DOHH2 (cell line): Measurements from ENCODE around the gene CCDC177.

Experiments
- H3F3A ChIP-seq: fragments of 200-600 bp; sonication (generic), shearing (Covaris generic); 2 replicates; pipeline ENCODE4 v1.6.0; 2016; ENCODE audit warnings: antibody characterized with exemption, mild to moderate bottlenecking; ENCODE audit not compliant: control insufficient read depth, insufficient read depth
- H3K27ac ChIP-seq: fragments of 200-600 bp; sonication (generic); 2 replicates; pipeline ENCODE4 v1.5.1; 2014; ENCODE audit warnings: low read depth, mild to moderate bottlenecking, low read length, moderate library complexity
- H3K27me3 ChIP-seq: fragments of 200-600 bp; sonication (generic); 2 replicates; pipeline ENCODE4 v1.6.1; 2014; ENCODE audit warnings: mild to moderate bottlenecking, low read length, mixed read lengths; ENCODE audit not compliant: control insufficient read depth
- H3K36me3 ChIP-seq: fragments of 200-600 bp; sonication (generic); 2 replicates; pipeline ENCODE4 v1.6.1; 2014; ENCODE audit warnings: mild to moderate bottlenecking, low read length, moderate library complexity, mixed read lengths; ENCODE audit not compliant: control insufficient read depth
- H3K4me1 ChIP-seq: fragments of 200-600 bp; sonication (generic); 2 replicates; pipeline ENCODE4 v1.6.1; 2014; ENCODE audit warnings: mild to moderate bottlenecking, low read length, mixed read lengths; ENCODE audit not compliant: control insufficient read depth
- H3K4me2 ChIP-seq: fragments of 200-600 bp; sonication (generic); 2 replicates; pipeline ENCODE4 v1.6.0; 2014; ENCODE audit warnings: mild to moderate bottlenecking, low read length, moderate library complexity
- H3K4me3 ChIP-seq: fragments of 200-600 bp; sonication (generic); 2 replicates; pipeline ENCODE4 v1.5.1; 2014; ENCODE audit warnings: mild to moderate bottlenecking, low read length, mixed read lengths
- H3K79me2 ChIP-seq: fragments of 200-600 bp; sonication (generic); 2 replicates; pipeline ENCODE4 v1.6.1; 2014; ENCODE audit warnings: mild to moderate bottlenecking, low read length, mixed read lengths; ENCODE audit not compliant: control insufficient read depth
- H3K9me2 ChIP-seq: fragments of 200-600 bp; sonication (generic); replicated peaks from 2 replicates; pipeline ENCODE4 v1.6.1; 2014; ENCODE audit warnings: mild to moderate bottlenecking, low read length, mixed read lengths; ENCODE audit not compliant: control insufficient read depth
- H3K9me3 ChIP-seq: fragments of 200-600 bp; sonication (generic); 2 replicates; pipeline ENCODE4 v1.6.1; 2014; ENCODE audit warnings: antibody characterized with exemption, low read length, mixed read lengths; ENCODE audit not compliant: control insufficient read depth, insufficient read depth
- H4K20me1 ChIP-seq: fragments of 200-600 bp; sonication (generic); 2 replicates; pipeline ENCODE4 v1.6.0; 2014; ENCODE audit warnings: low read depth, mild to moderate bottlenecking, antibody characterized with exemption, low read length, moderate library complexity; ENCODE audit not compliant: control insufficient read depth, insufficient read depth
- CTCF ChIP-seq: fragments of 200-600 bp; sonication (generic); IDR thresholded peaks from one replicate; pipeline ENCODE4 v1.5.1; 2014; ENCODE audit warnings: antibody characterized with exemption, mild to moderate bottlenecking, low read depth, low read length; ENCODE audit not compliant: poor library complexity, severe bottlenecking
- EZH2phosphoT487 ChIP-seq: fragments of 200-600 bp; sonication (generic); IDR thresholded peaks from 2 replicates; pipeline ENCODE4 v1.6.1; 2017; ENCODE audit warnings: borderline replicate concordance, mild to moderate bottlenecking, antibody characterized with exemption, low read length, moderate library complexity, mixed read lengths

CCDC177 gene

GRCh38 chr14:69540654-69541335 lies 33.9 kb downstream of the CCDC177 start:
- no peak overlapping the region for H3K27ac ChIP-seq

DNA sequence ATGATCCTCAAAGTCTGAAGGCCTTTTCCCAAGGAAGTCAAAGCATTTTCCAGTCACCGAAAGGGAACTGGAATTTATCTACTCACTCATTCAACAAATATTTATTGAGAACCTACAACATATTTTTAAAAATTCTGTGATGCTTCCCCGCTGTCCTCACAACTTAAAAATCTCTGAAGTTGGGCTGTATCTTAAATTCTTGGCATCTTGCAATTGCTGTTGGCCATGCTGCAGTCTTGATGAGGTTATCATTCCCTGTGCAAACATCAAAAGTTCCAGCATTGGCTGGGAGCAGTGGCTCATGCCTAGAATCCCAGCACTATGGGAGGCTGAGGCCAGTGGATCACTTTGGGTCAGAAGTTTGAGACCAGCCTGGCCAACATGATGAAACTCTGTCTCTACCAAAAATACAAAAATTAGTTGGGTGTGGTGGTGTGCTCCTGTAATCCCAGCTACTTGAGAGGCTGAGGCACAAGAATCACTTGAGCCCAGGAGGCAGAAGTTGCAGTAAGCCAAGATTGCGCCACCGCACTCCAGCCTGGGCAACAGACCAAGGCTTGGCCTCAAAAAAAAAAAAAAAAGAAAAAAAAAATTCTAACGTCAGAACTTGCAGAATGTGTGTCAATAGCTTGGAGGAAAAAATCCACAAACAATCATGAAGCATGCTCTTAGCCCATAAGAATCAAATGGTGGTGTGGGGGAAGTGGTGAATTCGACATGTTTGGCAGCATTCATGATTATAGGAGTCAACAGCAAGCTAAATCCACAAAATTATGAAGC lies 34.9 kb downstream of the CCDC177 start:
- no peak overlapping the region for H3K27ac ChIP-seq
- H3K4me1 ChIP-seq, result no peaks in the 10 kb centered on the region
- H3K4me2 ChIP-seq, result no peak overlapping the region

More at GRCh38 chr14:69540654-69541335, 33.9 kb downstream of the CCDC177 start:
- TF ChIP-seq EZH2phosphoT487, result no peak
- TF ChIP-seq CTCF, result no peak
- no peaks in the 10 kb centered on the region for H3F3A ChIP-seq
- H4K20me1 ChIP-seq, result no peaks in the 10 kb centered on the region
- no peaks in the 10 kb centered on the region for H3K9me2 ChIP-seq
- no peaks in the 10 kb centered on the region for H3K36me3 ChIP-seq
- H3K79me2 ChIP-seq, result no peaks in the 10 kb centered on the region
- no peaks in the 10 kb centered on the region for H3K9me3 ChIP-seq
- H3K4me3 ChIP-seq, result no peak overlapping the region
- peaks cover 24% of the 10 kb centered on the region for H3K27me3 ChIP-seq
- no peaks in the 10 kb centered on the region for H3K4me1 ChIP-seq
- no peak overlapping the region for H3K4me2 ChIP-seq

DNA sequence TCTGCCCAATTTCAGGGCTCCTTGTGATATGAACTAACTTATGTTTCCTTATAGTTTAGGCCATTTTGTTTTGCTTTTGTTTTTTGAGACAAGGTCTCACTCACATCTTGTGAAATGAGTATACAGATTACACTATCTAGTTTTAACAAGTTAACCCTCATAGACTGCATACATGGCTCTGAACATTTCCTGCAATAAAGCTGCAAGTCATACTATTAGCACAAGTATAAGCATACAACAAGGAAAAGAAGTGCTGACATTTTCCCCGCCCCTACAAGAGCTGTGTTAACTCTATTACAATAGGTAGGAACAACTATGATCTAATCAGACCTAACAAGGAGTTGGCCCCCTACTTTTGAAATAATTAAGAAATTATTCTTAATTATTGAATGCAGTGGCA lies 35.9 kb downstream of the CCDC177 start:
- no peaks in the 10 kb centered on the region for H3K9me3 ChIP-seq
- no peaks in the 10 kb centered on the region for H4K20me1 ChIP-seq
- peaks cover 27% of the 10 kb centered on the region for H3K27me3 ChIP-seq
- H3K4me2 ChIP-seq, result no peak overlapping the region
- no peak overlapping the region for H3K4me3 ChIP-seq
- H3K36me3 ChIP-seq, result no peaks in the 10 kb centered on the region
- no peaks in the 10 kb centered on the region for H3K9me2 ChIP-seq
- H3K79me2 ChIP-seq, result no peaks in the 10 kb centered on the region
- H3K4me1 ChIP-seq, result no peaks in the 10 kb centered on the region
- no peak for TF ChIP-seq CTCF
- no peak for TF ChIP-seq EZH2phosphoT487
- no peaks in the 10 kb centered on the region for H3F3A ChIP-seq
- H3K27ac ChIP-seq, result no peak overlapping the region

More for the DNA sequence above, 34.9 kb downstream of the CCDC177 start:
- Histone ChIP-seq H3K9me2 (no peaks in the 10 kb centered on the region), H3K79me2 (no peaks in the 10 kb centered on the region), H4K20me1 (no peaks in the 10 kb centered on the region), H3F3A (no peaks in the 10 kb centered on the region), H3K4me3 (no peak overlapping the region), H3K9me3 (no peaks in the 10 kb centered on the region), H3K27me3 (peaks cover 34% of the 10 kb centered on the region), H3K36me3 (no peaks in the 10 kb centered on the region)
- no peak for TF ChIP-seq EZH2phosphoT487
- no peak for TF ChIP-seq CTCF
